HEK293T (cell line): Measurements from ENCODE around the gene SPAAR.

Experiments used
- CTCF ChIA-PET: fragments of 350-600 bp; formaldehyde crosslinking; extraction: SDS; loops from one replicate; lab custom pipeline; 2021; ENCODE audit warnings: antibody characterized with exemption, inconsistent platforms; lab: Yijun Ruan, JAX
- POLR2A ChIA-PET: fragments of 350-600 bp; formaldehyde crosslinking; extraction: SDS; loops from one replicate; lab custom pipeline; 2020; ENCODE audit warnings: antibody characterized with exemption, inconsistent platforms; lab: Yijun Ruan, JAX
- DNase-seq: peaks from one replicate; pipeline ENCODE4 v3.0.0; 2012; ENCODE audit warnings: mixed read lengths; ENCODE audit errors: extremely low spot score
- ARNT ChIP-seq: fragments of 450-650 bp; IDR thresholded peaks from 2 replicates; pipeline ENCODE4 v1.6.1; 2017; ENCODE audit warnings: mild to moderate bottlenecking
- BHLHE40 ChIP-seq: fragments of 450-650 bp; IDR thresholded peaks from 2 replicates; pipeline ENCODE4 v1.6.1; 2016; ENCODE audit warnings: mild to moderate bottlenecking, moderate library complexity, borderline replicate concordance
- CTBP1 ChIP-seq: fragments of 450-650 bp; IDR thresholded peaks from 2 replicates; pipeline ENCODE4 v1.6.1; 2016; ENCODE audit warnings: borderline replicate concordance
- ELF4 ChIP-seq: fragments of 450-650 bp; IDR thresholded peaks from 2 replicates; pipeline ENCODE4 v1.6.1; 2017; ENCODE audit warnings: antibody characterized with exemption
- FOXA1 ChIP-seq: fragments of 450-650 bp; IDR thresholded peaks from 2 replicates; pipeline ENCODE4 v1.6.1; 2016; ENCODE audit warnings: mild to moderate bottlenecking
- FOXK2 ChIP-seq: fragments of 450-650 bp; IDR thresholded peaks from 2 replicates; pipeline ENCODE4 v1.6.1; 2016; ENCODE audit warnings: mild to moderate bottlenecking
- FOXM1 ChIP-seq: fragments of 450-650 bp; IDR thresholded peaks from 2 replicates; pipeline ENCODE4 v1.6.1; 2017; ENCODE audit warnings: mild to moderate bottlenecking, borderline replicate concordance
- HDGF ChIP-seq: fragments of 450-650 bp; IDR thresholded peaks from 2 replicates; pipeline ENCODE4 v1.6.1; 2017; ENCODE audit warnings: antibody characterized with exemption, borderline replicate concordance
- L3MBTL2 ChIP-seq: fragments of 450-650 bp; conservative IDR thresholded peaks from 2 replicates; pipeline ENCODE4 v1.6.1; 2016; ENCODE audit warnings: mild to moderate bottlenecking
- LEF1 ChIP-seq: fragments of 450-650 bp; IDR thresholded peaks from 2 replicates; pipeline ENCODE4 v1.6.1; 2017; ENCODE audit warnings: mild to moderate bottlenecking, borderline replicate concordance
- NFRKB ChIP-seq: fragments of 450-650 bp; IDR thresholded peaks from 2 replicates; pipeline ENCODE4 v1.6.1; 2016; ENCODE audit warnings: mild to moderate bottlenecking, moderate library complexity
- PKNOX1 ChIP-seq: fragments of 450-650 bp; IDR thresholded peaks from 2 replicates; pipeline ENCODE4 v1.6.1; 2016
- SP1 ChIP-seq: fragments of 450-650 bp; IDR thresholded peaks from 2 replicates; pipeline ENCODE4 v1.6.1; 2017
- SUZ12 ChIP-seq: fragments of 450-650 bp; IDR thresholded peaks from 2 replicates; pipeline ENCODE4 v1.6.1; 2016; ENCODE audit warnings: mild to moderate bottlenecking
- TARDBP ChIP-seq: fragments of 450-650 bp; IDR thresholded peaks from 2 replicates; pipeline ENCODE4 v1.6.1; 2016
- ZNF384 ChIP-seq: fragments of 450-650 bp; IDR thresholded peaks from 2 replicates; pipeline ENCODE4 v1.6.1; 2016

SPAAR gene

GRCh38 chr9:35899021-35899420 lies 10.3 kb upstream of the SPAAR start:
- no peak for DNase-seq
- POLR2A ChIA-PET: no interaction called here
- no peak for TF ChIP-seq CTBP1
- TF ChIP-seq FOXA1: no peak
- TF ChIP-seq TARDBP: no peak
- no peak for TF ChIP-seq SP1
- TF ChIP-seq NFRKB: no peak
- TF ChIP-seq ZNF384: no peak
- TF ChIP-seq FOXK2: no peak
- no peak for TF ChIP-seq ARNT
- CTCF ChIA-PET: no interaction called here

GRCh38 chr9:35903049-35903448 lies 6.2 kb upstream of the SPAAR start:
- TF ChIP-seq PKNOX1 (peak; percentile 78), FOXM1 (no peak), SP1 (no peak), CTBP1 (no peak)
- POLR2A ChIA-PET: interaction anchor here (0.8 kb wide), 1 partner anchor 42 kb away, joined by 3 read pairs; no protein-coding TSS in a partner anchor

GRCh38 chr9:35904338-35904737 lies 5.0 kb upstream of the SPAAR start:
- TF ChIP-seq PKNOX1: no peak
- no peak for TF ChIP-seq FOXA1
- TF ChIP-seq ARNT: no peak
- no peak for TF ChIP-seq TARDBP
- no peak for TF ChIP-seq NFRKB
- no peak for TF ChIP-seq BHLHE40
- no peak for TF ChIP-seq CTBP1
- TF ChIP-seq FOXK2: no peak
- TF ChIP-seq ELF4: no peak
- no peak for TF ChIP-seq SP1
- TF ChIP-seq LEF1: no peak

More at GRCh38 chr9:35903049-35903448, 6.2 kb upstream of the SPAAR start:
- peak; percentile 62 for DNase-seq
- CTCF ChIA-PET: interaction anchor here (0.7 to 2.3 kb wide), 5 partner anchors 42 to 120 kb away, joined by 3 to 11 read pairs (median 3); partner anchors contain the start of gene HINT2

GRCh38 chr9:35905051-35905781 lies 4.1 kb upstream of the SPAAR start:
- TF ChIP-seq NFRKB (no peak), FOXA1 (no peak), CTBP1 (no peak), BHLHE40 (no peak), L3MBTL2 (no peak), FOXK2 (no peak), SUZ12 (no peak), LEF1 (no peak), FOXM1 (no peak), ARNT (no peak), PKNOX1 (no peak), ELF4 (no peak), HDGF (no peak), ZNF384 (no peak), SP1 (no peak)
- DNase-seq: no peak
- ChIA-PET CTCF (interaction anchor here (0.8 to 1.1 kb wide), 2 partner anchors 16 to 23 kb away, joined by 4 read pairs; no protein-coding TSS in a partner anchor), POLR2A (no interaction called here)

More at GRCh38 chr9:35904338-35904737, 5.0 kb upstream of the SPAAR start:
- ChIA-PET CTCF (interaction anchor here (1.1 to 2.3 kb wide), 2 partner anchors 22 to 41 kb away, joined by 4 to 11 read pairs; no protein-coding TSS in a partner anchor), POLR2A (no interaction called here)
- no peak for DNase-seq

- no peak for DNase-seq
- TF ChIP-seq LEF1 (no peak), BHLHE40 (no peak), TARDBP (no peak), FOXA1 (no peak), NFRKB (no peak), PKNOX1 (no peak), CTBP1 (no peak), ZNF384 (no peak)
- CTCF ChIA-PET: interaction anchor here (0.8 kb wide), 1 partner anchor 15 kb away, joined by 4 read pairs; no protein-coding TSS in a partner anchor
- POLR2A ChIA-PET: no interaction called here
Observed at GRCh38 chr9:35905912-35906679, 3.2 kb upstream of the SPAAR start, which contains the start of gene HRCT1. Gene HRCT1, plus strand, starts transcription at chr9:35906202. Its CDS starts 86 bp downstream, at chr9:35906288.
